ENCODE results near the gene TMED1.

DNA sequence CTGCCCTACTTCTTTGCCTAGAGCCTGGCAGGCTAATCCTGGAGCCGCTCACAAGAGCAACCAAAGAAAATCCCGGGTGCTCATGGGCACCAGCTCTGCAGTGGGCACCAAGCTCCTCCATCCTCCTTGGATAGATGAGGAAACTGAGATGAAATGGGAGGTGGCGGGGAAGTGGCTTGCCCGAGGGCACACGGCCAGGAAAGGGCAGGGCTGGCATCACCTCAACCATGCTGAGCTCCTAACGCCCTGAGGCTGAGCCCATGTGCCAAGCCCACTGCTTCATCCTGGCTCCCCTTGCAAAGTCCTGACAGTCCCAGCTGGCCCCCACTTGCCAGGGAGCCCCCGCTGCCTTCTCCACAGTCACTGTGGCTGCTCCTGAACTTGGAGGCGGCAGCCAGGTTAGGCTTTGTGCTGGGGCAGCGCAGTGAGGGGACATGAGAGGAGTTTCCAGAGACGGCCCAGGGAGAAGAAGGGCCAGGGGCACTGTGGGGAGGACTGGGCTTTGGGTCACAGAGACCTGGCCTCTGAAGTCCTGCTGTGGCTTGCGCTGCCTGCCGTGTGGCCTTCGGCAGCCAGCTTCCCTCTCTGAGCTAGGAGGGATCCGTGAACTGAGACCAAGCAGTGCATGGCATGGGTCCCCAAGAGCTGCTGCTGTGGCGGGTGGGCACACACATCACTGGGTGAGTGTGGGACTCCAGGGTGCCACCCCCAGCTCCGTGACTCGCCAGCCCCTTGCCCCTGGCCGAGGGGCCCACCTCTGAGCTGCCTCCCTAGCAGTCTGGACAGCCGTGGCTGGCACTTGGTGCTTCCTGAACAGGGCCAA lies 17.5 kb downstream of the TMED1 start:
- TF ChIP-seq, protein P1, sequence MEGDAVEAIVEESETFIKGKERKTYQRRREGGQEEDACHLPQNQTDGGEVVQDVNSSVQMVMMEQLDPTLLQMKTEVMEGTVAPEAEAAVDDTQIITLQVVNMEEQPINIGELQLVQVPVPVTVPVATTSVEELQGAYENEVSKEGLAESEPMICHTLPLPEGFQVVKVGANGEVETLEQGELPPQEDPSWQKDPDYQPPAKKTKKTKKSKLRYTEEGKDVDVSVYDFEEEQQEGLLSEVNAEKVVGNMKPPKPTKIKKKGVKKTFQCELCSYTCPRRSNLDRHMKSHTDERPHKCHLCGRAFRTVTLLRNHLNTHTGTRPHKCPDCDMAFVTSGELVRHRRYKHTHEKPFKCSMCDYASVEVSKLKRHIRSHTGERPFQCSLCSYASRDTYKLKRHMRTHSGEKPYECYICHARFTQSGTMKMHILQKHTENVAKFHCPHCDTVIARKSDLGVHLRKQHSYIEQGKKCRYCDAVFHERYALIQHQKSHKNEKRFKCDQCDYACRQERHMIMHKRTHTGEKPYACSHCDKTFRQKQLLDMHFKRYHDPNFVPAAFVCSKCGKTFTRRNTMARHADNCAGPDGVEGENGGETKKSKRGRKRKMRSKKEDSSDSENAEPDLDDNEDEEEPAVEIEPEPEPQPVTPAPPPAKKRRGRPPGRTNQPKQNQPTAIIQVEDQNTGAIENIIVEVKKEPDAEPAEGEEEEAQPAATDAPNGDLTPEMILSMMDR (IDR thresholded peaks at IDR 0.05), result no peak
- no peak for TF ChIP-seq POLR2AphosphoS5 (IDR thresholded peaks at IDR 0.05; ENCODE audit: insufficient read depth in 1 of 2, low read depth in 1 of 2)

All from vagina (tissue), 2 donors.